Measurements from ENCODE around the gene RNF133. TPM values are rescaled to one million over a fixed set of nuclear protein-coding genes. Genes with fewer than 3 reads are reported as not detected.

The RNF133 gene
- total and polyA plus RNA-seq, 10 of the 15 experiments (the other 5 are each of a cell fraction or from before 2014, with no cell fraction given): 0.05 TPM; not detected in 9

- WGBS (ENCODE audit: insufficient coverage, insufficient replicate concordance, low lambda C conversion rate, missing lambda C conversion rate): 48% methylated on average over 4 of the region's 4 CpGs
- no peaks in the 10 kb centered on the region for H3K27me3 ChIP-seq (replicated peaks in 1 of 2; ENCODE audit: control insufficient read depth in 2 of 2, insufficient read depth in 2 of 2, low read length in 1 of 2)
- ChIA-PET POLR2A (no interaction called here), CTCF (interaction anchor here (0.8 to 1.4 kb wide), 3 partner anchors 9 to 54 kb away, joined by 3 to 5 read pairs (median 3); no protein-coding TSS in a partner anchor), RAD21 (ENCODE audit: unreplicated experiment) (interaction anchor here (1.1 to 1.7 kb wide), 2 partner anchors 9 kb away, joined by 4 to 8 read pairs; no protein-coding TSS in a partner anchor), SMC1A (ENCODE audit: uncharacterized antibody, unreplicated experiment) (interaction anchor here (0.6 to 4.9 kb wide), 8 partner anchors 9 to 99 kb away, joined by 3 to 30 read pairs (median 4); no protein-coding TSS in a partner anchor)
- H3K4me3 ChIP-seq: no peak overlapping the region
- H3K9me3 ChIP-seq (replicated peaks; ENCODE audit: control insufficient read depth, insufficient read depth, low read length): no peaks in the 10 kb centered on the region
- H4K20me1 ChIP-seq (ENCODE audit: control insufficient read depth, insufficient read depth): no peaks in the 10 kb centered on the region
- H2AFZ ChIP-seq (ENCODE audit: control insufficient read depth, low read depth, low read length): no peak overlapping the region
- FAIRE-seq (no peak), ATAC-seq (no peak), DNase-seq (ENCODE audit: low read depth, low spot score) (no peak)
- no peaks in the 10 kb centered on the region for H3K4me1 ChIP-seq (ENCODE audit: control insufficient read depth, insufficient read depth, low read length)
- H3K4me2 ChIP-seq (ENCODE audit: control insufficient read depth, insufficient read depth): no peak overlapping the region
- H3K27ac ChIP-seq (ENCODE audit: control insufficient read depth, insufficient read depth): no peak overlapping the region
- intact Hi-C loops (cut with micrococcal nuclease; ENCODE audit: unreplicated experiment) (no loop called here), in situ Hi-C loops (cut with MboI) (no loop called here)
- H3K36me3 ChIP-seq (ENCODE audit: control insufficient read depth in 2 of 2, insufficient read depth in 2 of 2, low read length in 1 of 2): no peaks in the 10 kb centered on the region
- BruUV-seq (replicated peaks): no TSS peak
- no peak for TF ChIP-seq RCOR1 (conservative IDR thresholded peaks at IDR 0.05; ENCODE audit: low read depth, low read length)
- TF ChIP-seq SRF (IDR thresholded peaks at IDR 0.05; ENCODE audit: low read depth in 2 of 2, low read length in 2 of 2): no peak
- TF ChIP-seq EGR1 (IDR thresholded peaks at IDR 0.05; ENCODE audit: borderline replicate concordance in 1 of 2, low read depth in 2 of 2, low read length in 2 of 2): no peak
- no peak for TF ChIP-seq POLR2AphosphoS5 (IDR thresholded peaks at IDR 0.05; ENCODE audit: low read length)
- no peak for TF ChIP-seq RAD21 (IDR thresholded peaks at IDR 0.05; ENCODE audit: insufficient read depth, low read depth, low read length)
- no peak for TF ChIP-seq TCF12 (IDR thresholded peaks at IDR 0.05; ENCODE audit: low read depth, low read length)
- TF ChIP-seq BACH1 (IDR thresholded peaks at IDR 0.05; ENCODE audit: borderline replicate concordance): no peak
- TF ChIP-seq SREBF2 (IDR thresholded peaks at IDR 0.05; ENCODE audit: low read length): no peak
- no peak for TF ChIP-seq MLLT1 (IDR thresholded peaks at IDR 0.05)
- no peak for TF ChIP-seq MYC (IDR thresholded peaks at IDR 0.05; ENCODE audit: insufficient read depth, insufficient read length, insufficient replicate concordance, low read length, severe bottlenecking)
- TF ChIP-seq CREB1 (IDR thresholded peaks at IDR 0.05; ENCODE audit: low read depth): no peak
- TF ChIP-seq MAX (IDR thresholded peaks at IDR 0.05; ENCODE audit: low read depth, low read length): no peak
- TF ChIP-seq CBX5 (IDR thresholded peaks at IDR 0.05; ENCODE audit: low read depth): no peak
- TF ChIP-seq, protein P1, sequence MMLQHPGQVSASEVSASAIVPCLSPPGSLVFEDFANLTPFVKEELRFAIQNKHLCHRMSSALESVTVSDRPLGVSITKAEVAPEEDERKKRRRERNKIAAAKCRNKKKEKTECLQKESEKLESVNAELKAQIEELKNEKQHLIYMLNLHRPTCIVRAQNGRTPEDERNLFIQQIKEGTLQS (IDR thresholded peaks at IDR 0.05; ENCODE audit: borderline replicate concordance, extremely low read depth, low read depth, low read length): no peak
- TF ChIP-seq SMARCA5 (IDR thresholded peaks at IDR 0.05): no peak
- no peak overlapping the region for H3K9ac ChIP-seq (ENCODE audit: control insufficient read depth, insufficient read depth, low read length)
- no peaks in the 10 kb centered on the region for H3K79me2 ChIP-seq (ENCODE audit: control insufficient read depth, insufficient read depth, low read length)
These were observed 46.0 kb downstream of the RNF133 start for GRCh38 chr7:122652876-122653275.
